HEK293 (cell line): Measurements from ENCODE around the gene METAP1D.

ENCODE experiments used
- ELK4 ChIP-seq: IDR thresholded peaks from 2 replicates; pipeline ENCODE4 v1.6.1; 2011; ENCODE audit warnings: mild to moderate bottlenecking, low read depth, low read length, borderline replicate concordance
- GLI4 ChIP-seq: fragments of 450-650 bp; formaldehyde crosslinking; IDR thresholded peaks from 2 replicates; pipeline ENCODE4 v1.5.1; 2016; ENCODE audit warnings: missing biosample characterization, missing genetic modification characterization
- KLF16 ChIP-seq: fragments of 450-650 bp; formaldehyde crosslinking; IDR thresholded peaks from 2 replicates; pipeline ENCODE4 v1.5.1; 2017; ENCODE audit warnings: missing biosample characterization, missing genetic modification characterization
- KLF17 ChIP-seq: fragments of 450-650 bp; formaldehyde crosslinking; IDR thresholded peaks from 2 replicates; pipeline ENCODE4 v1.5.1; 2016; ENCODE audit warnings: missing biosample characterization, missing genetic modification characterization
- KLF8 ChIP-seq: fragments of 450-650 bp; formaldehyde crosslinking; IDR thresholded peaks from 2 replicates; pipeline ENCODE4 v1.5.1; 2016; ENCODE audit warnings: missing biosample characterization, missing genetic modification characterization
- MYNN ChIP-seq: fragments of 450-650 bp; formaldehyde crosslinking; IDR thresholded peaks from 2 replicates; pipeline ENCODE4 v1.5.1; 2016; ENCODE audit warnings: missing biosample characterization, missing genetic modification characterization, borderline replicate concordance
- SP3 ChIP-seq: fragments of 450-650 bp; formaldehyde crosslinking; IDR thresholded peaks from 2 replicates; pipeline ENCODE4 v1.5.1; 2016; ENCODE audit warnings: missing biosample characterization, missing genetic modification characterization
- TRIM28 ChIP-seq: IDR thresholded peaks from 2 replicates; pipeline ENCODE4 v1.6.1; 2011; ENCODE audit warnings: low read length, control low read depth, borderline replicate concordance
- ZBTB17 ChIP-seq: fragments of 450-650 bp; formaldehyde crosslinking; IDR thresholded peaks from 2 replicates; pipeline ENCODE4 v1.5.1; 2016; ENCODE audit warnings: missing biosample characterization, missing genetic modification characterization
- ZBTB26 ChIP-seq: fragments of 450-650 bp; formaldehyde crosslinking; optimal IDR thresholded peaks from 2 replicates; pipeline ENCODE3; 2016; ENCODE audit warnings: missing biosample characterization, mild to moderate bottlenecking, missing genetic modification characterization
- ZBTB49 ChIP-seq: fragments of 450-650 bp; formaldehyde crosslinking; IDR thresholded peaks from 2 replicates; pipeline ENCODE4 v1.5.1; 2016; ENCODE audit warnings: missing biosample characterization, missing genetic modification characterization, low read depth
- ZNF121 ChIP-seq: fragments of 450-650 bp; formaldehyde crosslinking; IDR thresholded peaks from 2 replicates; pipeline ENCODE4 v1.5.1; 2016; ENCODE audit warnings: missing biosample characterization, missing genetic modification characterization
- ZNF157 ChIP-seq: fragments of 450-650 bp; formaldehyde crosslinking; IDR thresholded peaks from 2 replicates; pipeline ENCODE4 v1.5.1; 2016; ENCODE audit warnings: missing biosample characterization, missing genetic modification characterization
- ZNF18 ChIP-seq: fragments of 450-650 bp; formaldehyde crosslinking; IDR thresholded peaks from 2 replicates; pipeline ENCODE4 v1.5.1; 2016; ENCODE audit warnings: missing biosample characterization, missing genetic modification characterization
- ZNF211 ChIP-seq: fragments of 450-650 bp; formaldehyde crosslinking; IDR thresholded peaks from 2 replicates; pipeline ENCODE4 v1.5.1; 2016; ENCODE audit warnings: low read depth, missing biosample characterization, missing genetic modification characterization
- ZNF221 ChIP-seq: fragments of 450-650 bp; formaldehyde crosslinking; IDR thresholded peaks from 2 replicates; pipeline ENCODE4 v1.5.1; 2017; ENCODE audit warnings: missing biosample characterization, missing genetic modification characterization, borderline replicate concordance
- ZNF239 ChIP-seq: fragments of 450-650 bp; formaldehyde crosslinking; IDR thresholded peaks from 2 replicates; pipeline ENCODE4 v1.5.1; 2016; ENCODE audit warnings: missing biosample characterization, missing genetic modification characterization
- ZNF48 ChIP-seq: fragments of 450-650 bp; formaldehyde crosslinking; IDR thresholded peaks from 2 replicates; pipeline ENCODE4 v1.5.1; 2016; ENCODE audit warnings: missing biosample characterization, missing genetic modification characterization
- ZNF596 ChIP-seq: fragments of 450-650 bp; IDR thresholded peaks from 2 replicates; pipeline ENCODE4 v1.5.0; 2018; ENCODE audit warnings: missing biosample characterization, mild to moderate bottlenecking, missing genetic modification characterization, moderate library complexity
- ZSCAN23 ChIP-seq: fragments of 450-650 bp; formaldehyde crosslinking; IDR thresholded peaks from 2 replicates; pipeline ENCODE4 v1.5.1; 2016; ENCODE audit warnings: missing biosample characterization, missing genetic modification characterization
- ZSCAN30 ChIP-seq: fragments of 450-650 bp; IDR thresholded peaks from 2 replicates; pipeline ENCODE4 v1.5.1; 2018; ENCODE audit warnings: missing biosample characterization, mild to moderate bottlenecking, missing genetic modification characterization, moderate library complexity
- TF ChIP-seq, protein P1 (sequence below): fragments of 450-650 bp; formaldehyde crosslinking; IDR thresholded peaks from 2 replicates; pipeline ENCODE4 v1.5.1; 2016; ENCODE audit warnings: missing biosample characterization, missing genetic modification characterization
- TF ChIP-seq, protein P2 (sequence below): fragments of 450-650 bp; formaldehyde crosslinking; IDR thresholded peaks from 2 replicates; pipeline ENCODE4 v1.5.1; 2016; ENCODE audit warnings: missing biosample characterization, missing genetic modification characterization
- TF ChIP-seq, protein P3 (sequence below): fragments of 450-650 bp; formaldehyde crosslinking; IDR thresholded peaks from 2 replicates; pipeline ENCODE4 v1.5.1; 2016; ENCODE audit warnings: missing biosample characterization, missing genetic modification characterization, low read depth
- TF ChIP-seq, protein P4 (sequence below): fragments of 450-650 bp; formaldehyde crosslinking; IDR thresholded peaks from 2 replicates; pipeline ENCODE4 v1.5.1; 2016; ENCODE audit warnings: missing biosample characterization, missing genetic modification characterization

Gene METAP1D

DNA sequence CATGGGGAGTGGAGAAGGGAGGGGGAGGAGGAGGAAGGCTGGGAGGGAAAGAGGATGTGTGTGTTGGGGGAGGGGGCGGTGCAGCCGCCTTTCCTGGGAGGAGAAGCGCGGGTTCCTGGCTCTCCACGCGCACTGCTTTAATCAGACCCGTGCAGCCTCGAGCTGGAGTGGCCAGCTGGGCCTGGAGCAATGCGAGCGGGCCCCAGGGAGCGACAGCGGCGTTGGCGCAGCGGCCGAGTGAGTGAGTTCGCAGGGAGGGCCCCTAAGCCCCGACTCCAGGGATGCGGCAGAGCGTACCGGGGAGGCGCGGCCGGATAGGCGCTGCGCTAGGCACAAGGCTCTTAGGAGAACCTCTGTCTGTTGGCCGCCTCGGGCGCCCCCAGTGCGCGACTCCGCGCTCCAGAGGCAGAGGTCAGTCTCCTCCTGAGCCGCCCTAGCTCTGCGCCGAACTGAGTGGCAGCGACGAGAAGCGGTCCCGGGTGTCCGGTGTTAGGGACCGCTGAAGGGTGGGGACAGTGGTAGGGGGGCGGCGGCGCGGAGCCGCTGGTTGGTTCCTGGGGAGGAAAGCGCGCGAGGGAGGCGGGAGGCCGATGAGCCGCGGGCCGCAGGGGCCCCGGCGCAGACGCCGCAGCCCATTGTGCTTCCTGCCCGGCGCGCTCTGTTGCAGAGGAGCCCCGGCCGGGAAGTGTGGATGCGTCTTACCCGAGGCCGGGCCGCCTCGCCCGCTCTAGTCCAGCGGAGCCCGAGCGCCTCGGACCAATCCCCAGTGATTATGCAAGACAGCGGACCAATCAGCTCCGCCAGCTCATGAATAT lies 85.1 kb downstream of the METAP1D start (continued):
- TF ChIP-seq ZNF221 (tag by site-specific recombination) (no peak), ZNF18 (tag by site-specific recombination) (no peak), ZBTB26 (tag by site-specific recombination) (peak; percentile 92), TRIM28 (no peak), ZBTB17 (tag by site-specific recombination) (peak; percentile 84), ZNF121 (tag by site-specific recombination) (0 out of 2 replicates have a peak, but pooled peaks have one; percentile 8), SP3 (peak; percentile 74), GLI4 (tag by site-specific recombination) (no peak), ZNF211 (tag by site-specific recombination) (no peak), KLF8 (tag by site-specific recombination) (peak; percentile 79), ZNF48 (tag by site-specific recombination) (no peak), KLF17 (no peak), ZNF596 (tag by site-specific recombination) (no peak), KLF16 (tag by site-specific recombination) (peak; percentile 63), ELK4 (no peak), ZNF239 (tag by site-specific recombination) (no peak), ZSCAN23 (tag by site-specific recombination) (0 out of 2 replicates have a peak, but pooled peaks have one; percentile 4), ZNF157 (tag by site-specific recombination) (no peak), MYNN (tag by site-specific recombination) (no peak; the same call in 1 of the 2 replicates), ZSCAN30 (tag by site-specific recombination) (peak; percentile 75; the same call in 1 of the 2 replicates), ZBTB49 (tag by site-specific recombination) (no peak)
- TF ChIP-seq, protein P1, sequence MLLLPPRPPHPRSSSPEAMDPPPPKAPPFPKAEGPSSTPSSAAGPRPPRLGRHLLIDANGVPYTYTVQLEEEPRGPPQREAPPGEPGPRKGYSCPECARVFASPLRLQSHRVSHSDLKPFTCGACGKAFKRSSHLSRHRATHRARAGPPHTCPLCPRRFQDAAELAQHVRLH = no peak; the same call in 1 of the 2 replicates
- TF ChIP-seq, protein P2, sequence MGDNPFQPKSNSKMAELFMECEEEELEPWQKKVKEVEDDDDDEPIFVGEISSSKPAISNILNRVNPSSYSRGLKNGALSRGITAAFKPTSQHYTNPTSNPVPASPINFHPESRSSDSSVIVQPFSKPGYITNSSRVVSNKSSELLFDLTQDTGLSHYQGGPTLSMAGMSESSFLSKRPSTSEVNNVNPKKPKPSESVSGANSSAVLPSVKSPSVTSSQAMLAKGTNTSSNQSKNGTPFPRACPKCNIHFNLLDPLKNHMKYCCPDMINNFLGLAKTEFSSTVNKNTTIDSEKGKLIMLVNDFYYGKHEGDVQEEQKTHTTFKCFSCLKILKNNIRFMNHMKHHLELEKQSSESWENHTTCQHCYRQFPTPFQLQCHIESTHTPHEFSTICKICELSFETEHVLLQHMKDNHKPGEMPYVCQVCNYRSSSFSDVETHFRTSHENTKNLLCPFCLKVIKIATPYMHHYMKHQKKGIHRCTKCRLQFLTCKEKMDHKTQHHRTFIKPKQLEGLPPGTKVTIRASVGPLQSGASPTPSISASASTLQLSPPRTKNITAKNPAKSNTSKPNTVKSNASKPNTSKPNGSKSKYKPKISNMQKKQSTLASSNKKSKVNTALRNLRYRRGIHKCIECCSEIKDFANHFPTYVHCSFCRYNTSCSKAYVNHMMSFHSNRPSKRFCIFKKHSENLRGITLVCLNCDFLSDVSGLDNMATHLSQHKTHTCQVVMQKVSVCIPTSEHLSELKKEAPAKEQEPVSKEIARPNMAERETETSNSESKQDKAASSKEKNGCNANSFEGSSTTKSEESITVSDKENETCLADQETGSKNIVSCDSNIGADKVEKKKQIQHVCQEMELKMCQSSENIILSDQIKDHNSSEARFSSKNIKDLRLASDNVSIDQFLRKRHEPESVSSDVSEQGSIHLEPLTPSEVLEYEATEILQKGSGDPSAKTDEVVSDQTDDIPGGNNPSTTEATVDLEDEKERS (tag by site-specific recombination) = no peak
- TF ChIP-seq, protein P3, sequence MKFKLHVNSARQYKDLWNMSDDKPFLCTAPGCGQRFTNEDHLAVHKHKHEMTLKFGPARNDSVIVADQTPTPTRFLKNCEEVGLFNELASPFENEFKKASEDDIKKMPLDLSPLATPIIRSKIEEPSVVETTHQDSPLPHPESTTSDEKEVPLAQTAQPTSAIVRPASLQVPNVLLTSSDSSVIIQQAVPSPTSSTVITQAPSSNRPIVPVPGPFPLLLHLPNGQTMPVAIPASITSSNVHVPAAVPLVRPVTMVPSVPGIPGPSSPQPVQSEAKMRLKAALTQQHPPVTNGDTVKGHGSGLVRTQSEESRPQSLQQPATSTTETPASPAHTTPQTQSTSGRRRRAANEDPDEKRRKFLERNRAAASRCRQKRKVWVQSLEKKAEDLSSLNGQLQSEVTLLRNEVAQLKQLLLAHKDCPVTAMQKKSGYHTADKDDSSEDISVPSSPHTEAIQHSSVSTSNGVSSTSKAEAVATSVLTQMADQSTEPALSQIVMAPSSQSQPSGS (tag by site-specific recombination) = no peak
- TF ChIP-seq, protein P4, sequence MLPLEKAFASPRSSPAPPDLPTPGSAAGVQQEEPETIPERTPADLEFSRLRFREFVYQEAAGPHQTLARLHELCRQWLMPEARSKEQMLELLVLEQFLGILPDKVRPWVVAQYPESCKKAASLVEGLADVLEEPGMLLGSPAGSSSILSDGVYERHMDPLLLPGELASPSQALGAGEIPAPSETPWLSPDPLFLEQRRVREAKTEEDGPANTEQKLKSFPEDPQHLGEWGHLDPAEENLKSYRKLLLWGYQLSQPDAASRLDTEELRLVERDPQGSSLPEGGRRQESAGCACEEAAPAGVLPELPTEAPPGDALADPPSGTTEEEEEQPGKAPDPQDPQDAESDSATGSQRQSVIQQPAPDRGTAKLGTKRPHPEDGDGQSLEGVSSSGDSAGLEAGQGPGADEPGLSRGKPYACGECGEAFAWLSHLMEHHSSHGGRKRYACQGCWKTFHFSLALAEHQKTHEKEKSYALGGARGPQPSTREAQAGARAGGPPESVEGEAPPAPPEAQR (tag by site-specific recombination) = no peak
